Adipocyte (in vitro differentiated cells): ENCODE results near the gene CAPN12.
"Not testable (repeated sequence)": the region's sequence is repeated elsewhere in the genome, so short reads cannot be mapped to it uniquely, and the experiment has no call there.

ENCODE experiments used
- DNase-seq: peaks from one replicate; pipeline ENCODE4 v3.0.0-alpha.2; 2015; ENCODE audit warnings: low read depth
- H3K27me3 ChIP-seq: replicated peaks from 2 replicates; pipeline ENCODE4 v1.7.0; 2013; ENCODE audit warnings: mild to moderate bottlenecking, low read length, moderate library complexity; ENCODE audit not compliant: control insufficient read depth, insufficient read depth
- H3K36me3 ChIP-seq: 2 replicates; pipeline ENCODE4 v1.7.0; 2013; ENCODE audit warnings: low read length, mild to moderate bottlenecking, moderate library complexity; ENCODE audit not compliant: control insufficient read depth, insufficient read depth, severe bottlenecking
- H3K4me1 ChIP-seq: 2 replicates; pipeline ENCODE4 v1.7.0; 2013; ENCODE audit warnings: mild to moderate bottlenecking, low read length, moderate library complexity; ENCODE audit not compliant: control insufficient read depth, insufficient read depth
- H3K4me3 ChIP-seq: 2 replicates; pipeline ENCODE4 v1.7.0; 2013; ENCODE audit warnings: mild to moderate bottlenecking, low read length, moderate library complexity
- H3K9ac ChIP-seq: 2 replicates; pipeline ENCODE4 v1.7.0; 2013; ENCODE audit warnings: mild to moderate bottlenecking, low read length, moderate library complexity
- H3K9me3 ChIP-seq: 2 replicates; pipeline ENCODE4 v1.7.0; 2013; ENCODE audit warnings: mild to moderate bottlenecking, low read length, moderate library complexity; ENCODE audit not compliant: control insufficient read depth

Gene CAPN12

DNA sequence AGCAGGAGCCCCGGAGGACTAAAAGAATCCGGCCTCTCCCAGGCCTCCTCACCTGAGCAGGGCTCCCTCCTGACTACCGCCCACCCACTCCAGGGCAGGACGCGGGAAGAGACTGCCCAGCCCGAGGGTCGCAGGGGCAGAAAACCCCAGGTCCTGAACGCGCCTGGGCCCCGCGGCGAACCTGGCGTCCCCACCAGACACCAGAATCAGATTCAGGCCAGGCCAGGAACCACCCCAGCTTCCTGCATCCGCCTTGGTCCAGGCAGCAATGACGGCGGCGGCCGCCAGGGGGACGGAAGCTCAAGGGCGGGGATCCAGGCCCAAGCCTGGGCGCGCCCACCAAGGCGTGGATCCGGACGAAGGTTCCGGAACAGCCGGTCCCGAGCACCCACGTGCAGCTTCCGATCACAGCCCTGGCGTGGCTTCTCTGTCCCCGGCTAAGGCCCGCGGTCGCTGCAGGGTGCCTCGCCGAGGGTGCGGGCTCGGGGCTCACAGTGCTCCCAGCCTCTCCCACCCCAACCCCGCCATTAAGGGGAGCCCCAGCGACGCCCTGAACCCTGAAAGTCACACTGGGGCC, 25.4 kb upstream of the CAPN12 start:
- no peaks in the 10 kb centered on the region for H3K36me3 ChIP-seq
- DNase-seq, result peak; percentile 77

GRCh38 chr19:38766276-38767047, 22.2 kb upstream of the CAPN12 start:
- no peak overlapping the region for H3K4me3 ChIP-seq
- no peaks in the 10 kb centered on the region for H3K36me3 ChIP-seq
- no peak overlapping the region for H3K9ac ChIP-seq
- H3K9me3 ChIP-seq, result no peaks in the 10 kb centered on the region
- no peaks in the 10 kb centered on the region for H3K27me3 ChIP-seq
- no peaks in the 10 kb centered on the region for H3K4me1 ChIP-seq
- DNase-seq, result no peak

More for the DNA sequence above, 25.4 kb upstream of the CAPN12 start:
- Histone ChIP-seq H3K9me3 (no peaks in the 10 kb centered on the region), H3K9ac (peak overlapping the region; percentile 63), H3K4me1 (no peaks in the 10 kb centered on the region), H3K4me3 (no peak overlapping the region), H3K27me3 (no peaks in the 10 kb centered on the region)

DNA sequence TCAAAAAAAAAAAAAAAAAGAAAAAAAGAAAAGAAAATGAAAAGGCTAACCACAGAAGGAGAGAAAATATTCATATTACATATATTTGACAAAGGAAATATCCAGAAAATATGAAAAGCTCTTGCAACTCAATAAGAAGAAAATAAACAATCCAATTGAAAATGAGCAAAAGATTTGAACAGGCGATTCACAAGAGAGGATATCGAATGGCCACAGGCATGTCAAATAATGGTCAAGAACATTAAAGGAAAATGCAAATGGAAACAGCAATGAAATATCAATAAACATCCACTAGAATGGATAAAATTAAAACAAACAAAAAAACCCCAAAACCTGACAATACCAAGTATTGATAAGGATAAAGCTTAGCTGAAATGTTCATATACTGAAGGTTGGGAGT, 20.9 kb upstream of the CAPN12 start:
- H3K4me1 ChIP-seq, result no peaks in the 10 kb centered on the region
- no peak overlapping the region for H3K4me3 ChIP-seq
- H3K36me3 ChIP-seq, result no peaks in the 10 kb centered on the region
- no peaks in the 10 kb centered on the region for H3K27me3 ChIP-seq
- no peak for DNase-seq
- no peak overlapping the region for H3K9ac ChIP-seq
- H3K9me3 ChIP-seq, result no peaks in the 10 kb centered on the region

DNA sequence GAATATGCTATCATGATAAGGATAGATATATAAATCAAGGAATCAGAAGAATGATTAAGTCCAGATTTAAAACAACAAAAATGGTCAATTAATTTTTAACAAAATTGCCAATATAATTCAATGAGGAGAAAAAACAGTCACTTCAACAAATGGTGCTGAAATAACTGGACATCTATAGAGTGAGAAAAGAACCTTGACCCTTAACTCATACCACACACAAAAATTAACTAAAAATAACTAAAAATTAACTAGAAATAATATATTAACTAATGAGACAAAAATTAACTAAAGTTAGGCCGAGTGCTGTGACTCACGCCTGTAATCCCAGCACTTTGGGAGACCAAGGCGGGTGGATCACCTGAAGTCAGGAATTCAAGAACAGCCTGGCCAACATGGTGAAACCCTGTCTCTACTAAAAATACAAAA, 19.5 kb upstream of the CAPN12 start:
- Histone ChIP-seq H3K36me3 (no peaks in the 10 kb centered on the region), H3K27me3 (no peaks in the 10 kb centered on the region), H3K4me3 (no peak overlapping the region), H3K4me1 (no peaks in the 10 kb centered on the region), H3K9me3 (no peaks in the 10 kb centered on the region), H3K9ac (no peak overlapping the region)
- DNase-seq, result no peak

DNA sequence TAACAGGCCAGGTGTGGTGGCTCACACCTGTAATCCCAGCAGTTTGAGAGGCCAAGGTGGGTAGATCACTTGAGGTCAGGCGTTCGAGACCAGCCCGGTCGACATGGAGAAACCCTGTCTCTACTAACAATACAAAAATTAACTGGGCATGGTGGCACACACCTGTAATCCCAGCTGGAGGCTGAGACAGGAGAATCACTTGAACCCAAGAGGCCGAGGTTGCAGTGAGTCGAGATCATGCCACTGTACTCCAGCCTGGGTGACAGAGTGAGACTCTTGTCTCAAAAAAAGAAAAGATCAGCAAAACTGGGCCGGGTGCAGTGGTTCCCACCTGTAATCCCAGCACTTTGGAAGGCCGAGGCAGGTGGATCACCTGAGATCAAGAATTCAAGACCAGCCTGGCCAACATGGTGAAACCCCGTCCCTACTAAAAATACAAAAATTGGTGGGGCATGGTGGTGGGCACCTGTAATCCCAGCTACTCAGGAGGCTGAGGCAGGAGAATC, 17.7 kb upstream of the CAPN12 start:
- not testable (repeated sequence) for H3K9me3 ChIP-seq, DNase-seq, H3K36me3 ChIP-seq, H3K9ac ChIP-seq, H3K4me3 ChIP-seq, H3K4me1 ChIP-seq, H3K27me3 ChIP-seq

GRCh38 chr19:38760805-38761517, 16.7 kb upstream of the CAPN12 start:
- H3K4me3 ChIP-seq, H3K4me1 ChIP-seq, DNase-seq, H3K36me3 ChIP-seq, H3K9ac ChIP-seq, H3K27me3 ChIP-seq, H3K9me3 ChIP-seq: not testable (repeated sequence)

- Histone ChIP-seq H3K9ac (no peak overlapping the region), H3K27me3 (no peaks in the 10 kb centered on the region), H3K36me3 (no peaks in the 10 kb centered on the region), H3K4me1 (no peaks in the 10 kb centered on the region), H3K9me3 (peaks cover 4% of the 10 kb centered on the region), H3K4me3 (no peak overlapping the region)
- DNase-seq, result no peak
Observed at GRCh38 chr19:38759590-38760003, 15.3 kb upstream of the CAPN12 start.

DNA sequence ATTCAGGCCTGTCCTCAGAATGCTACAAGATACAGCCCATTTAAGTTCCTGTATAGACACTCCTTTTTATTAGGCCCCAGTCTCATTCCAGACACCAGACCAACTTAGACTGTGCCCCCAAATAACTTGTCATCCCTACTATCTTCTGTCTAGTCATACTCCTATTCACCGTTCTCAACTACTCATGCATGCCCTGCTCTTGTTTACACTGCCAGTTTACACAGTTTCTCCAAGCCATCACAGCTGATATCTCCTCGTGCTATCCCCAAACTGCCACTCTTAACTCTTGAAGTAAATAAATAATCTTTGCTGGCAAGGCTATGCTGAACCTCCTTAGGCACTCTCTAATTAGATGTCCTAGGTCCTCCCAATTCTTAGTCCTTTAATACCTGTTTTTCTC, 9.9 kb upstream of the CAPN12 start:
- H3K9ac ChIP-seq, H3K9me3 ChIP-seq, H3K4me1 ChIP-seq, DNase-seq, H3K36me3 ChIP-seq, H3K4me3 ChIP-seq, H3K27me3 ChIP-seq: not testable (repeated sequence)

GRCh38 chr19:38753783-38754182, 9.5 kb upstream of the CAPN12 start:
- H3K4me1 ChIP-seq, H3K9ac ChIP-seq, H3K27me3 ChIP-seq, H3K4me3 ChIP-seq, DNase-seq, H3K36me3 ChIP-seq, H3K9me3 ChIP-seq: not testable (repeated sequence)

GRCh38 chr19:38745316-38745715, 1.0 kb upstream of the CAPN12 start:
- H3K27me3 ChIP-seq, result no peaks in the 10 kb centered on the region
- no peak for DNase-seq
- no peaks in the 10 kb centered on the region for H3K36me3 ChIP-seq
- H3K4me3 ChIP-seq, result no peak overlapping the region
- no peak overlapping the region for H3K9ac ChIP-seq
- H3K4me1 ChIP-seq, result no peaks in the 10 kb centered on the region
- H3K9me3 ChIP-seq, result peaks cover 4% of the 10 kb centered on the region

- no peak for DNase-seq
- H3K36me3 ChIP-seq, result no peaks in the 10 kb centered on the region
- H3K27me3 ChIP-seq, result no peaks in the 10 kb centered on the region
- H3K4me1 ChIP-seq, result no peaks in the 10 kb centered on the region
- no peak overlapping the region for H3K9ac ChIP-seq
- no peaks in the 10 kb centered on the region for H3K9me3 ChIP-seq
- no peak overlapping the region for H3K4me3 ChIP-seq
Observed at GRCh38 chr19:38744874-38745273, 600 bp upstream of the CAPN12 start.
